Bronchial epithelial cell (primary cell): ENCODE measurements around the gene USF3. TPM values are rescaled to one million over a fixed set of nuclear protein-coding genes. Genes with fewer than 3 reads are reported as not detected.

Experiments
- DNase-seq: peaks from one replicate; pipeline ENCODE4 v3.0.0-alpha.2; 2010; ENCODE audit warnings: low read depth
- FAIRE-seq: peaks from 2 replicates; lab custom pipeline; 2011; peaks lifted over from hg19 to GRCh38; lab: Jason Lieb, UNC
- H3K27me3 ChIP-seq: 2 replicates; pipeline ENCODE4 v1.5.1; 2011; ENCODE audit warnings: low read length; ENCODE audit not compliant: control insufficient read depth, insufficient read depth
- H3K36me3 ChIP-seq: 2 replicates; pipeline ENCODE4 v1.5.1; 2011; ENCODE audit warnings: low read length; ENCODE audit not compliant: control insufficient read depth, insufficient read depth
- H3K4me3 ChIP-seq: 2 replicates; pipeline ENCODE4 v1.5.1; 2011; ENCODE audit warnings: mild to moderate bottlenecking, low read depth, low read length, control low read depth
- CTCF ChIP-seq: IDR thresholded peaks from 2 replicates; pipeline ENCODE4 v1.5.1; 2011; ENCODE audit warnings: mild to moderate bottlenecking, moderate library complexity, low read length, control low read depth, inconsistent platforms; ENCODE audit not compliant: insufficient read depth, severe bottlenecking
- total RNA-seq: library from RNA; depleted of rRNA; stranded (reverse); fragments of >200 nt; gene quantifications from 2 replicates; pipeline ENCODE4 v1.2.1, GENCODE V29; 2014

The USF3 gene
- total RNA-seq, 1 donor from 2014 or later: 4.2 TPM

GRCh38 chr3:113696658-113697499, 437 bp upstream of the USF3 start:
- FAIRE-seq (peak; percentile 70), DNase-seq (peak; percentile 97)
- TF ChIP-seq CTCF: no peak
- Histone ChIP-seq H3K27me3 (no peaks in the 10 kb centered on the region), H3K36me3 (no peaks in the 10 kb centered on the region), H3K4me3 (peak overlapping the region; percentile 92)

- FAIRE-seq (no peak), DNase-seq (peak; percentile 18)
- Histone ChIP-seq H3K36me3 (no peaks in the 10 kb centered on the region), H3K27me3 (no peaks in the 10 kb centered on the region), H3K4me3 (peak overlapping the region; percentile 83)
- TF ChIP-seq CTCF: no peak
Measured at GRCh38 chr3:113695431-113695785, 1.0 kb downstream of the USF3 start.

- Histone ChIP-seq H3K4me3 (no peak overlapping the region), H3K36me3 (no peaks in the 10 kb centered on the region), H3K27me3 (no peaks in the 10 kb centered on the region)
- no peak for FAIRE-seq
- DNase-seq: no peak
- no peak for TF ChIP-seq CTCF
Measured at GRCh38 chr3:113690482-113690881, 6.0 kb downstream of the USF3 start.

- peak; percentile 13 for DNase-seq
- peaks cover 2% of the 10 kb centered on the region for H3K36me3 ChIP-seq
- H3K27me3 ChIP-seq: no peaks in the 10 kb centered on the region
- no peak for TF ChIP-seq CTCF
- H3K4me3 ChIP-seq: no peak overlapping the region
- FAIRE-seq: peak; percentile 93
Measured at GRCh38 chr3:113685956-113686721, 10.3 kb downstream of the USF3 start.

GRCh38 chr3:113685124-113685523, 11.3 kb downstream of the USF3 start:
- Histone ChIP-seq H3K4me3 (no peak overlapping the region), H3K27me3 (no peaks in the 10 kb centered on the region), H3K36me3 (peaks cover 2% of the 10 kb centered on the region)
- DNase-seq: no peak
- no peak for TF ChIP-seq CTCF
- no peak for FAIRE-seq
